GM23248 (cell line): Measurements from ENCODE around the gene ZNF710.

ENCODE experiments used
- EZH2 ChIP-seq: fragments of 200-600 bp; sonication (generic); IDR thresholded peaks from 2 replicates; pipeline ENCODE4 v1.6.1; 2018; ENCODE audit warnings: antibody characterized with exemption, mild to moderate bottlenecking; ENCODE audit not compliant: insufficient read depth, poor library complexity, severe bottlenecking
- EZH2phosphoT487 ChIP-seq: fragments of 200-600 bp; sonication (generic); IDR thresholded peaks from 2 replicates; pipeline ENCODE4 v1.6.1; 2018; ENCODE audit warnings: antibody characterized with exemption, moderate library complexity, mild to moderate bottlenecking, low read depth; ENCODE audit not compliant: insufficient read depth

DNA sequence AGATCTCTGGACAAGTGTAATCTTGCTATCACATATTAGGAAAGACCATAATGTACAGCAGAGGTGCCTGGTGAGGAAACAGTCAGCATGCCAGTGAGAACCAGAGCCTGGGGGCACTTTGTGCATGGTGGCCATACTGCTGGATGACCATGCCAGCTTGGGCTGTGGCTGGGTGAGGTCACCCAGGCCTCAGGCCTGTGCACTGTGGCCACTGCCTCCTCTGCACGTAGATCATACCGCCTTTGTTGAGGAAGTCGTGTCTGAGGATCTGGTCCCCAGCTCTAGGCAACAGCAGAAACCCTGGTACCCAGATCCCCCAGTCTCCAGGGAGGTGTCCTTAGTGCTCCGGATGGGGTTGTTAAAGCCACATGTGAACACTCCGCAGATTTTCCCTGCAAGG lies 38.9 kb downstream of the ZNF710 start:
- TF ChIP-seq EZH2phosphoT487 (no peak), EZH2 (no peak)
